HG03280 (cell line): ENCODE results near the gene NFIL3.
"Not testable (repeated sequence)": the region's sequence is repeated elsewhere in the genome, so short reads cannot be mapped to it uniquely, and the experiment has no call there.

Source experiments
- ATAC-seq: cut with Tn5 transposase; IDR thresholded peaks from one replicate; pipeline ENCODE4 v1.9.1; 2021; ENCODE audit warnings: mild to moderate bottlenecking, moderate library complexity; ENCODE audit not compliant: unreplicated experiment

NFIL3 gene

DNA sequence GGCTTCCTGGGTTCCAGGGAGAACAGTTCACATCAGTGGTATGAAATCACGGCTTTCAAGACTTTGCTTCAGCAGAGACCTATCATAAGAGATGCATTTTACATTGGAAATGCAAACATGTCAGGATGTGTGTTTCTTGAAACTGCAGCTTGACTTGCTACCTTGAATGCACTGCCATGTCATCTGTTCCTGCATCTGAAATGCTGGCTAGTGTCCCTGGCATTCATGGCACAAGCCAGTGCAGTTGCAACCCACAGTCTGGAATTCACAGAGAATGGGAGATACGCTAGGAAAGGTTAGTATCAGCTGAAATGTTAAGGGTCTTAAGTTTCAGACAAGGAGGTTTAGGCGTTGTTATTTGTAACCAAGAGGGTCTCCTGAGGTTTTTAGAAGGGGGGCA lies 24.7 kb downstream of the NFIL3 start:
- ATAC-seq = no peak

DNA sequence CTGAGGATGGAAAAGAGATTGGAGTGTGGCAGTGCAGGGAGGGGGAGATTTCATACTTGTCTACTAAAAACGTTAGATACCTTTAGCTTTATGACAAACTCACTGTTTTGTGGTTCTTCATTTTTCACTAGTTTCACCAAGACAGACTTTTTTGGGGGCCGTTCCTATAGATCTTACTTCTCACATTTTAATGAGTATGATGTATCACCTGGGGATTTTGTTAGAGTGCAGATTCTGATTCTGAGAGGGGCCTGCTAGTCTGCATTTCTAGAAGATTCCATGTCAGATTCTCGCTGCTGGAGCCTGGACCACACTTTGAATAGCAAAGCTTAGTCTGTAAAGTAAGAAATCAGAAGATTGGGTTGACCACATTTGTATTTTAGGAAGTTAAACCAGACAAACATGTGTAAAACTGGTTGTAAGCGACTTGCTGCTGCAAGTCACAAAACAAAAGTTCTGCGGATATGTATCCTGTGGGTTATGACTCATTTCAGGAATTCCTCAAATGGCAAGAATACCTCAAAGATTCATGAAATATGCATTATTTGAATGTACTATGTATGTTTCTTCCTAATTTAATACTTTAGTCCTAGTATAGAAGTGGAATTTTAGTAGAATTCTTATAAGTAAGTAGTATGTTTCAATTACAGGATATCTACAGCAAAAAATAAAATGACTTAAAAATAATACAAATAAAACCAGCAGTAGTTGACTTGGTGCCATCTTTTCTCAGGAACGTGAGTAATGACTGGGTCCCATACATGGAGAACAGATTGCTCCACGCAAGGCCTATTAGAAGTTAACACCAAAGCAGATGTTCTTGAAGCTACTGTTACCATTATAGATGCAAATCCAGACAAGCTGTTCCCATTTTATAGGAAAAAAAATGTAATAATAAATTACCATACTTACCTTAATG lies 27.8 kb downstream of the NFIL3 start:
- ATAC-seq = no peak

DNA sequence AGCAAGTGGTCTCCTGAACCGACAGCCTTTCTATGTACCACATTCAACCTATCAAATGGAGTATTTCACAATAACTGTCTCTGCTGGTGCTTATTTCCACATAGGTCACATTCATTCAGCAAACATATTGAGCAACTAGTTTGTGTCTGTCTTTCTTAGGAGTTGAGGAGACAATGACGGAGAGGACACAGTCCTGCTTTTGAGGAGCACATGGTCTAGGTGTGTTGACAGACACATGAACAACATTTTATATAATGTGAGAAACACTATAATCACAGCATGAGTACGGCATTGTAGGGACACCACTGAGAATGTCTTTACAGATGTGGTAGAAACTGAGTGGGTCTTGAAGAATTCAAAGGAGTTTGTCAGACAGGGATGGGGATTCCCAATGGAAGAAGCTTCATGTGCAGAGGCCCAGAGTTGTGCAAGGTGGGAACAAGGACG lies 28.5 kb downstream of the NFIL3 start:
- no peak for ATAC-seq

DNA sequence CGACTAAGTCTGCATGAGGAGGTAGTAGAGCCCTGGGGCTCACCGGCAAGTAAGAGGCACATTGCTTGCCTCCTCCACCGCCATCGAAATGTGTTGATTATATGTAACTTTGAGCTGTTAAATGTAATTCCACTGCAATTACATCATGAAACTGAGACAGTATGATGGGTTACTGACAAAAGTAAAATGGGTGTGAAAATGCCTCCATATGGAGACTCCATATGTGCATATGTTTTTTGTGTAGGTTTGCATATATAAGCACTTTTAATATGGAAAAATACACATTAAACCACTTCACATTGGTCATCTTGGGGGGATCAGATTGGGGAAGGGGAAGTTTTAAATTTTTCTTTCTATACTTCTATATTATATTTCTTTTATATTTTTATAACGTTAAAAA lies 29.8 kb downstream of the NFIL3 start:
- no peak for ATAC-seq

DNA sequence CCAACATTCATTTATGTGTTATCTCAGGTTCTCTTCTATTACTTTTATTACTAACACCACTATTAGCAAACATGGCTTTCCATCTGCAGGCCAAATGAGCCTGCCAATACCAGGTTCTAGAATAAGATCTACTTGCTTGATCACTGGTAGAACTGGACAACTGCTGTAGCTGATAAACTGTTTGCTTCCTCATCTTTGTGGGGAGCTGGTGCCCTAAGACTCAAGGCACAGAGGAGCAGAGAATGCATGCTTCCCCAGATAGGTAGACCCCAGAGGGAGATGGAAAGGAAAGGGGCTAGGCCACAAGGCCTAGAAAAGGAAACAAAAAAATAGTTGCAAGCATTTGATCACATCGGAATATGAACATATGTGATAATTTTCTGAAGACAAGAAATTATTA lies 31.2 kb downstream of the NFIL3 start:
- ATAC-seq = no peak

DNA sequence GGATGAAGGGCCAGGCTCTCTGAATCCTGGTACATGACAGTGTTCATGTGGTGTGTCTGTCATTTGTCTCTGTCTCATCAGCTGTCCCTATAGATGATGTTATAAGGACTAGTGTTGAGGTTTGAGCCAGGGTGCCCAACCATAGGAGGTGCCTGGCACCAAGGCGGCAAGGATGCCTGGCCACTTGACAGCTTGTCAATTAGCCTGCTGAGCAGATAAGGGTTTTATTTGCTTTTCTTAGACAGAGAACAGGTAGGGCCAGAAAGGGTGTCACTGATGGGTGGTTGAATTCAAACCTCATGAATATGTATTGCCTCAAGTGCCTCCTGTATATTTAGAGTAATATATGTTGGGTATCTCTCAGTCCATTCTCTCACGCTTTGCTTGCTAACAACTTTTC lies 31.8 kb downstream of the NFIL3 start:
- ATAC-seq = no peak

DNA sequence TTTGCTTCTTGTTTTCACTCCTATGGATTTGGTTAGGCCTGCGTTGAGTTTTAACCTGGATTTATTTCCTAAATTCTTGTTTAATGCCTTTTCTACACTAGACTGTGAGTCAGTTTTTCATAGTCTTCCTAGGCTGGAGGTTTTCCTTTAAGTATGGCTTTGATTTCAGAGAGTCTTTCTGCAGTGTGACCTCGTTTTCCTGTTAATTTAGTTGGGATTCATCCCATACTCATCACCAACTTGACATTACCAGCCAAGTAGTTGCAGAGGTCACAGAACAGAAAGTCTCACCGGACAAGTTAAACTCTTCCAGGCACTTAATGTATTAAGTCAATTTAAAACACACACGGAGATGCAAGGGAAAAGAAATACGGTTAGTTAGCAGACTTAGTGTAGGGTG lies 32.2 kb downstream of the NFIL3 start:
- ATAC-seq = no peak

DNA sequence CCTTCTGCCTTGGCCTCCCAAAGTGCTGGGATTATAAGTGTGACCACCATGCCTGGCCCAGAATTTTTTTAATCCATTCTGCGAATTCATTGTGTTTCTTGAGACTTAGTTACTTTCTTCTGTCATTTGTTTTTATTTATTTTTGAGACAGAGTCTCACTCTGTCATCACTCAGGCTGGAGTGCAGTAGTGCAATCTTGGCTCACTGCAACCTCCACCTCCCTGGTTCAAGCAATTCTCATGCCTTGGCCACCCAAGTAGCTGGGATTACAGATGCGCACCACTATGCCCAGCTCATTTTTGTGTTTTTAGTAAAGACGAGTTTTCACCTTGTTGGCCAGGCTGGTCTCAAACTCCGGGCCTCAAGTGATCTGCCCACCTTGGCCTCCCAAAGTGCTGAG lies 33.9 kb downstream of the NFIL3 start:
- ATAC-seq = not testable (repeated sequence)

DNA sequence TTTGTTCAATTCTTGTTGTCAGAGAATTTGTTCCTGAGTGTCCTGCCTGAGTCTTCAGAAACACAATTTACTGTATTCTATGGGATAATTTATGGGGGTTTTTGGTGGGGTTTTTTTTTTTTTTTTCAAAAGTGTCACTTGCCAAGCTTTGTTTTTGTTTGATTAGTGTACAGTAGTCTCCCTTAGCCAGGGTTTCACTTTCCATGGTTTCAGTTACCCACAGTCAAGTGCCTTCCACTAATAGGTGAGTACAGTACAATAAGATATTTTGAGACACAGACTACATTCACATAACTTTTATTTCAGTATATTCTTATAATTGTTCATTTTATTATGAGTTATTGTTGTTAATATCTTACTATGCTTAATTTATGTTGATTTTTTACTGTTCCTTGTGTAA lies 36.9 kb downstream of the NFIL3 start:
- ATAC-seq = no peak

DNA sequence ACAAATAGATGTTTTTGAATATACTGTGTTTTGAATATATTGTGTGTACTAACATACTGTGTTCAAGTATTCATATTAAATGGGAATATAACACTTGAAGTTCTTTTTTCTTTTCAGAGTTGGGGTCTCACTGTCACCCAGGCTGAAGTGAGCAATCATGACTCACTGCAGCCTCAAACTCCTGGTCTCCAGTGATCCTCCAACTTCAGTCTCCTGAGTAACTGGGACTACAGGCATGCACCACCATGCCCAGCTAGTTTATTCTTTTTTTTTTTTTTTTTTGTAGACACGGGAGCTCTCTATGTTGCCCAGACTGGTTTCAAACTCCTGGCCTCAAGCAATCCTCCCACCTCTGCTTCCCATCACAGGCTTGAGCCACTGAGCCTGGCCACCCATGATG lies 38.7 kb downstream of the NFIL3 start:
- no peak for ATAC-seq

DNA sequence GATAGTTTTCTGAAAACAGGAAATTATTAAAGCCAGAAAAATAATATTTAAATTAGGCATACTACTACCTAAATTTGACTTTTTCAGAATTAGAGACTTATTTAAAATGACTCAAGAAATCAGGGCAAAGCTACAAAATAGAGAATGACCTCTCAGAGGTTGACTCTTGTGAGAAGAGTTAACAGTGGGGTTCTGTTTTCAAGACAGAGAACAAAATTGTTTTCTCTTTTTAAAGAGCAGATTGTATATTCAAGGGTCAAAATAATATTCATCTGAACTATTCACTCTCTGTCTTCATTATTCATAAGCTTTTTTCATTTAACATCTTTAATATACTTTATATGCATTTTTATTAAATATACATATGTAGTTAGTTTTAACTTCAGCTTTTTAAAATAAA lies 40.1 kb downstream of the NFIL3 start:
- no peak for ATAC-seq

DNA sequence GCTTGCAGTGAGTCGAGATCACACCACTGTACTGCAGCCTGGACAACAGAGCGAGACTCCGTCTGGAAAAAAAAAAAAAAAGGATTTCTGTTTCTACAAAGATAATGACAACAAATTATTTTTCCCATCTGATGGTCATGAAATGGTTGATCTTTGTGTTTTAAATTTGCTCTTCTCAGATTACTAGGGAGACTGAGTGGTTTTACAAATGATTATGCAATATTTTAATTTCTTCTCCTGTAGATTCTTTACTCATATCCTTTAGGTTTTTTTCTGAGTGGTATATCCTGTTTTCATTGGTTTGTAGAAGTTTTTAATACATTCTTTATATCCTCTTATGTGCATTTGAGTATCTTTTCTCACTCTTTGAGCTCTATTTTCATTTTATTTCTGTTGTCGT lies 41.3 kb downstream of the NFIL3 start:
- ATAC-seq = no peak

DNA sequence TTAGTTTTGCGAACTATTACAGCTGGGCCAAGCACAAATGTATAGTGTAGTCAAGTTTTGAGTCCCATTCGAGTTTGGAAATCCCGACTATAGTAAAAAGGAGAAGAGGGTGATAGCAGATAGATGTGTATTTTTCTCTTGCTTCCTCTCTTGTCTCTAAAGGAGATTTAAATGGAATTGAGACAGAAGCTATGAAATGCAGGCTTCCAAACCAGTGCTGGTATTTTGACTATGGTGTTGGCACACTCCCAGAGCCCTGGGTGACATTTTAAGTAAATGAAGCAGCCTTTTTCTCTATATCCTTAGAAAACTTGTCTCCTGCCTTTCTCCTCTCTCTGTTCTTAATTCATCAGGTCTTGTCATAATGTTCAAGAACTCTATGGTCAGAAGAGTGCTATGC lies 44.2 kb downstream of the NFIL3 start:
- ATAC-seq = no peak

DNA sequence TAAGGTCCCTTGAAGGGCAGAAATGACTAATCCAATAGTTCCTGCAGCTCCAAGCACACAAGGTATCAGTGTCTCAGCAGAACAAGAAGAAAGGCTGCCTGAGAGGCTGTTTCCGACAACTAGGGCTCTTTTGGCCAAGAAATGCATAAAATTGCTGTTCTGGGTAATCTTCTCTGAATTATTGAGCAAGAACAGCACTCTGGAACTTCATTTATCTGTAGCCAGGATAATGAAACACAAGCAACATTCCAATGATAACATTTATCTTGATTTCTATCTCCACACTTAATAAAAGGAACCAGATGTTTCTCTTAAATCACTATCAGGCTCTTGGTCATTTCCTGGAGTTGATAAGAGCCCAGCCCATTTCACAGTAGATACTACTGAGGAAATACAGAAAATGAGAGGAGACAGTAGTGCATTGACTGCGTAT lies 44.9 kb downstream of the NFIL3 start:
- ATAC-seq = no peak

DNA sequence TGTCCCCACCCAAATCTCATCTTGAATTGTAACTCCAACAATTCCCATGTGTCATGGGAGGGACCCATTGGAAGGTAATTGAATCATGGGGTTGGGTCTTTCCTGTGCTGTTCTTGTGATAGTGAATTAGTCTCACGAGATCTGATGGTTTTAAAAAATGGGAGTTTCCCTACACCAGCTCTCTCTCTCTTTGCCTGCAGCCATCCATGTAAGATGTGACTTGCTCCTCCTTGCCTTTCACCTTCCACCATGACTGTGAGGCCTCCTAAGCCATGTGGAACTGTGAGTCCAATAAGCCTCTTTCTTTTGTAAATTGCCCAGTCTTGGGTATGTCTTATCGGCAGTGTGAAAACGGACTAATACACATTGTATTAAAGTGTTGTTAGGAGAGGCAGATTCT lies 45.6 kb downstream of the NFIL3 start:
- not testable (repeated sequence) for ATAC-seq

DNA sequence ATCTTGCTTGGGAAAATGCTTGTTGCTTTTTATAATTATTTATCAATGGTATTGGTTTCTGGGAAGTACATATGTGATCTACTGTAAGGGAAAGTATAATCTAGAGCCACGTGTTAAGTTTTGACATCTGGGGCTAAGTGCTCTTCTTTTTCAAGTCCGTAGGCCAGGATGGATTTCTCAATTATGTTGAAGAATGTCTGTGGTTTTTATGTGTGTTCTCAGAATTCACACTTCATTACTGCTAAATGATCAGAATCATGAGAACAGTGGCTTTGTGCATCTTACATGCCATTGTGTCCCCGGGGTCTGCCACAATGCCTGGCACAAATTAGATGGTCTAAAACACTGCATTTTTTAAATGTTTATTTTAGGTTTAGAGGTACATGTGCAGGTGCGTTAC lies 47.4 kb downstream of the NFIL3 start:
- no peak for ATAC-seq

DNA sequence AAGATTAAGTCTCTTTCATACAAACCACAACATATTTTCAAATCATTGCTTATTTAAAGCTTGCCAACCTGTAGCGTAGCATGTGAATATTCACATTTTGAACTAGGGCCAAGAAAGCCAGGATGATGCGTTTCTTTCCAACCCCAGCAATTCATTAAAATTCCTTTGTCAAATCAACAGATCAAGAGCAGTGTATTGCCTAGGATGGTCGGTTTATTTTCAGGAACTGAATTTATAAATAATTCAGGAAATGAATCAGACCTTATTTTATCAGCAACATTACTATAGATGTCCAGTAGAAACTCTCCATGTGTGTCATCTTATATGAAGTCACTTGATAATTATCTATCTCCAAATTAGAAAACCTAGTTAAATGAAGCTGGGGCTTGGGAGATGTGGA lies 48.7 kb downstream of the NFIL3 start:
- ATAC-seq = no peak

DNA sequence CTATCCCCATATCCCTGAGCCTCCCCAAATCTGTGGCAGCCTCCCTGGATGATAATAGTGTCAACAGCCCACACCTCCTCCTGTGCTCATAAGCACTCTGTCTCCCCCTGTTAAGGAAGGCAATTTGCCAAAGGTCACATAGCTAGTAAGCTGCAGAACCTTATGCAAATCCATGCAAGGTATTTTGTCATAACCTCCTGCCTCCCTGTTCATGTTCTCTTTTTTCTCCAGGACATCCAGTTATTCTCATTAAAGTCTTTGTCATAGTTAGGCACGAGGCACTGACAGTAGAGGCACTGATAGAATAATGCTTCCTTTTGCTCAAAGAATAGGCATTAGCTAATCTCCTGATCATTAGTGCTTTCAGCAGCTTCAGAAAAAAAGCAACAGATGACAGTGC lies 51.7 kb downstream of the NFIL3 start:
- no peak for ATAC-seq

DNA sequence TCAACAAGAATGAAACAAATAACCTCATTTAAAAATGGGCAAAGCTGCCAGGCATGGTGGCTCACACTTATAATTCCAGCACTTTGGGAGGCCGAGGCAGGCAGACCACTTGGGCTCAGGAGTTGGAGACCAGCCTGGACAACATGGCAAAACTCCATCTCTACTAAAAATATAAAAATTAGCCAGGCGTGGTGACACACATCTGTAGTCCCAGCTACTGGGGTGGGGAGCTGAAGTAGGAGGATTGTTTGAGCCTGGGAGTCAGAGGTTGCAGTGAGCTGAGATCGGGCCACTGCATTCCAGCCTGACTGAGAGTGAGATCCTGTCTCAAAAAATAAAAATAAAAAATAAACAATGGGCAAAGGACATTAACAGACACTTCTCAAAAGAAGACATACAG lies 53.6 kb downstream of the NFIL3 start:
- ATAC-seq = not testable (repeated sequence)

DNA sequence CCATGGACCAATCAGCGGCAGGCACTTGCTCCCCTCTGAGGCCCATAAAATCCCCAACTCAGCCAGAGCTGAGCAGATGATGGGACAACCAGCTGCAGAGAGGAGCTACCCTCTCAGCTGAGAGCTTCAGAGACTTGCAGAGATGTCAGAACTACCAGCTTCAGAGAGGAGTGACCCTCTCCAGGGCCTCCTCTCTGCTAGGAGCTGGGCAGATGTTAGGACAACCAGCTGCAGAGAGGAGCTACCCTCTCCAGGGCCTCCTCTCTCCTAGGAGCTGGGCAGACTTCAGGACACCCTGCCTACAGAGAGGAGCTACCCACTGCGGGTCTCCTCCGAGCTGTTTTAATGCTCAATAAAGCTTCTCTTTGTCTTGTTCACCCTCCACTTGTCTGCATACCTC lies 58.9 kb downstream of the NFIL3 start:
- ATAC-seq = no peak

DNA sequence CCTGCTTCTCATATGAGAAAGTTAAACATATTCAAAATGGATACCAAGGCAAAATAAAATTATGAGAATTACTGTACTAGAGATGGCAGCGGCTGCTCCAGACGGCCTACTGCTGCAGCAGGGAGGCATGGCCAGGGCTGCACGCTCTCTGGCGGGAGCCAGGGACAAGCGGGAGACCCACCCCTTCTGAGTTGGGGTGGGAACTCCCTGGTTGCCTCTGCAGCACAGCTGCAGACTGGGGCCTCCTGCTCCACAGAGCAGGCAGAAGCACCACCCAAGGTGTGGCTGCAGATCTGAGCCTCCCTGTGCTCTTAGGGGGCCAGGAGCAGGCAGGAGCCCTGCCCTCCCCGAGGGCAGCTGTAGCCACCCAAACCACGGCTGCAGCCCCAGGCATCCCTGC lies 59.6 kb downstream of the NFIL3 start:
- ATAC-seq = no peak

DNA sequence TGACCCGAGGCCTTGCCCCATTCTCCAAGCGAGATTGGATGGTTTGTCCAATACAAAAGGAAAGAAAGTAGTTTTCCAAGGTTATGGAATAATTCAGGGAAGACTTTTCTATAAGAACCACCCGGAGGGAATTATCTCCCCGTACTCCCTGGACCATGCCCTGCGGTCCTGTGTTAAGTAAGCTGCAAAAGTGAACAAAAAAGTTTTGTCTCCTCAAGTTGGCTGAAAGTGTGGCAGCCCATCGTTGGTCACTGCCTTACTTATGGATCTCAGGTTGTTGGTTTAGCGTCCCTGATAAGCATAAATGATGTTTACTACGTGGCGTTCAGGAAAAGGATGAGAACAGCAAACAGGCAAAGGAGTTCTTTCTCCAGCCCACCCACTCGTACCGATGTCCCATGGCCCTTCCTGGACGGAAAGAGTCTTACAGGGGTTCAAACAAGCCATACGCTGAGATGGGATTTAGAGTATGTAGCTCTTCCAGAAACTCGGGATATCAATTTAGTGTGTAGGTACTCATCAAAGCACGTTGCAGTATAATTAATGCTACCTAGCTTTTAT lies 61.5 kb downstream of the NFIL3 start:
- peak; percentile 11 for ATAC-seq
